ENCODE measurements around the gene HOXA3.

The HOXA3 gene

GRCh38 chr7:27123477-27124053 is 28.8 kb downstream of the HOXA3 start:
- peak overlapping the region; percentile 46 for H3K4me3 ChIP-seq (ENCODE audit: low read depth, low read length)

DNA sequence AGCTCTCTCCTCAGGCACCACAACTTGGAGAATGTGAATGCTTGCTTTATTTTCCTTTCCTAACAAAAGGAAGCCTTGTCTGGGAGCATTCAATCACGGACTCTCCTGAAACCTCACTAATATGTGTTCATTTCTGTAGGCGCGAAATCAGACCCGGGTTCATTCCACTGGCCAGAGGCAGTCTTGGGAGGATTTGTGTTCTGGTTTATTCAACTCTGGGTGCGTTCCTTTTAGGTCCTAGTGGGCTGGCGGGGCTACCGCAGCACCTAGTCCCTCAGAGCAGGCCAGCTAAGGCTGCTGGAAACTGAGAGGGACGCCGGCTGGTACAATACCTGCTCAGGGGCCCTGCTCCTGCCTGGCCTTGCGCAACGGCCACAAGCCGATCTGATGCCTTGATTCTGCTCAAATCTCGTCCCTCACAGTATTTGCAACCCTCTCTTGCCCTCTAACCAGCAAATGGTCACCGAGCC is 29.3 kb downstream of the HOXA3 start:
- peak overlapping the region; percentile 46 for H3K4me3 ChIP-seq (ENCODE audit: low read depth, low read length)
- TF ChIP-seq CTCF (IDR thresholded peaks at IDR 0.05; ENCODE audit: low read depth, low read length), result no peak

More at GRCh38 chr7:27123477-27124053, 28.8 kb downstream of the HOXA3 start:
- no peak for TF ChIP-seq CTCF (IDR thresholded peaks at IDR 0.05; ENCODE audit: low read depth, low read length)

- H3K4me3 ChIP-seq (ENCODE audit: low read depth, low read length), result peak overlapping the region; percentile 46
- TF ChIP-seq CTCF (IDR thresholded peaks at IDR 0.05; ENCODE audit: low read depth, low read length), result no peak
These were observed 30.1 kb downstream of the HOXA3 start for GRCh38 chr7:27122077-27122910.

DNA sequence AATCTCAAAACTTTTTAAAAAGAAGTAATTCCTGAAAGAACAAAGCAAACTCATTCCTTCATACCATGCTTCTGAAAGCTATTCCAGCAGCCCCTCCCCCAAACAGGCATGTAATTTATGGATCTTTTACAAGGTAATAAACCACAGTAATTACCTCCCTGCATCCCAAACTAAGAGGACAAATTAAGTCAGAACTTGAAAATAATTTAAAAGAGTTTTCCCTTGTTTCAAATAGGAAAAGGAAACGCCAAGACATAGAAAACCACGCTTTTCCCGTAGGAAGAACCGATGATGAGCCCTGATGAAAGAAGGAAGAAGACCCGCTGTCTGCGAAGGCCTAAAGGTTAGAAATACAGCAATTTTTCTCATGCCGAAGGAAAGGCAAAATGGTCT is 30.7 kb downstream of the HOXA3 start:
- TF ChIP-seq CTCF (IDR thresholded peaks at IDR 0.05; ENCODE audit: low read depth, low read length), result no peak
- peak overlapping the region; percentile 46 for H3K4me3 ChIP-seq (ENCODE audit: low read depth, low read length)

- no peak overlapping the region for H3K4me3 ChIP-seq (ENCODE audit: low read depth, low read length)
- TF ChIP-seq CTCF (IDR thresholded peaks at IDR 0.05; ENCODE audit: low read depth, low read length), result no peak
These were observed 32.9 kb downstream of the HOXA3 start for GRCh38 chr7:27119412-27119911.

GRCh38 chr7:27118580-27118979 is 33.8 kb downstream of the HOXA3 start:
- no peak for TF ChIP-seq CTCF (IDR thresholded peaks at IDR 0.05; ENCODE audit: low read depth, low read length)
- peak overlapping the region; percentile 83 for H3K4me3 ChIP-seq (ENCODE audit: low read depth, low read length)

Measured in WI38 (cell line).